Neuronal stem cell (in vitro differentiated cells): ENCODE results near the gene SUCLG2.
A peak's percentile ranks its signal among the peaks of the same experiment; 100 is the strongest.

Source experiments
- DNase-seq: peaks from one replicate; pipeline ENCODE4 v3.0.0-alpha.2; 2013; ENCODE audit warnings: low spot score
- H2AFZ ChIP-seq: one replicate; pipeline ENCODE4 v1.6.1; 2013; ENCODE audit warnings: mild to moderate bottlenecking, low read length, inconsistent platforms
- H2AK5ac ChIP-seq: 2 replicates; pipeline ENCODE4 v1.6.1; 2013; ENCODE audit warnings: low read depth, mild to moderate bottlenecking, inconsistent platforms, low read length, moderate library complexity, mixed read lengths
- H2BK120ac ChIP-seq: 2 replicates; pipeline ENCODE4 v1.6.1; 2013; ENCODE audit warnings: low read depth, mild to moderate bottlenecking, inconsistent platforms, low read length, moderate library complexity, mixed read lengths
- H2BK12ac ChIP-seq: one replicate; pipeline ENCODE4 v1.6.1; 2013; ENCODE audit warnings: low read length, inconsistent platforms
- H2BK15ac ChIP-seq: 2 replicates; pipeline ENCODE4 v1.6.1; 2013; ENCODE audit warnings: mild to moderate bottlenecking, low read length, inconsistent platforms, mixed read lengths
- H2BK5ac ChIP-seq: one replicate; pipeline ENCODE4 v1.6.1; 2013; ENCODE audit warnings: inconsistent platforms, mild to moderate bottlenecking, low read length, moderate library complexity
- H3K14ac ChIP-seq: one replicate; pipeline ENCODE4 v1.6.1; 2013; ENCODE audit warnings: low read length, inconsistent platforms
- H3K18ac ChIP-seq: 2 replicates; pipeline ENCODE4 v1.6.1; 2013; ENCODE audit warnings: low read length, inconsistent platforms
- H3K23ac ChIP-seq: 2 replicates; pipeline ENCODE4 v1.6.1; 2013; ENCODE audit warnings: low read depth, mild to moderate bottlenecking, mixed read lengths, low read length, inconsistent platforms; ENCODE audit not compliant: poor library complexity
- H3K27ac ChIP-seq: replicated peaks from 3 replicates; pipeline ENCODE4 v1.5.1; 2013; ENCODE audit warnings: low read length, inconsistent platforms
- H3K27me3 ChIP-seq, 3 experiments: 2 replicates each; pipeline ENCODE4 v1.6.1; 2013; ENCODE audit warnings: low read length in 3 of 3, mild to moderate bottlenecking in 2 of 3, inconsistent platforms in 1 of 3, low read depth in 1 of 3, mixed read lengths in 1 of 3, moderate library complexity in 1 of 3; ENCODE audit not compliant: control insufficient read depth in 3 of 3, insufficient read depth in 3 of 3
- H3K36me3 ChIP-seq, 2 donors: replicated peaks in 1 of 2; 2 replicates each; pipeline ENCODE4 v1.6.1; 2013; ENCODE audit warnings: low read length in 2 of 2; ENCODE audit not compliant: control insufficient read depth in 2 of 2, insufficient read depth in 2 of 2
- H3K4ac ChIP-seq: 2 replicates; pipeline ENCODE4 v1.6.1; 2013; ENCODE audit warnings: inconsistent platforms, mild to moderate bottlenecking, low read length, moderate library complexity
- H3K4me1 ChIP-seq, 2 donors: 1 replicate in 1 of 2; 2 replicates in 1 of 2; pipeline ENCODE4 v1.6.1; 2013; ENCODE audit warnings: low read length in 2 of 2, low read depth in 1 of 2; ENCODE audit not compliant: control insufficient read depth in 2 of 2, insufficient read depth in 1 of 2
- H3K4me2 ChIP-seq: one replicate; pipeline ENCODE4 v1.6.1; 2013; ENCODE audit warnings: mild to moderate bottlenecking, low read length, inconsistent platforms; ENCODE audit not compliant: insufficient read depth, poor library complexity, severe bottlenecking
- H3K4me3 ChIP-seq, 2 donors: 2 replicates each; pipeline ENCODE4 v1.5.1; 2013; ENCODE audit warnings: low read length in 2 of 2, mild to moderate bottlenecking in 2 of 2, inconsistent platforms in 1 of 2, moderate library complexity in 1 of 2
- H3K79me1 ChIP-seq: one replicate; pipeline ENCODE4 v1.6.1; 2013; ENCODE audit warnings: low read depth, mild to moderate bottlenecking, inconsistent platforms, low read length, moderate library complexity
- H3K9ac ChIP-seq: one replicate; pipeline ENCODE4 v1.6.1; 2013; ENCODE audit warnings: mild to moderate bottlenecking, low read depth, low read length, inconsistent platforms; ENCODE audit not compliant: poor library complexity
- H3K9me3 ChIP-seq, 2 donors: replicated peaks in 1 of 2; 2 replicates each; pipeline versions ENCODE3 to v1.6.1; 2013; ENCODE audit warnings: low read length in 2 of 2, mild to moderate bottlenecking in 2 of 2, inconsistent platforms in 1 of 2, low read depth in 1 of 2, mixed read lengths in 1 of 2, moderate library complexity in 1 of 2; ENCODE audit not compliant: control insufficient read depth in 2 of 2, insufficient read depth in 1 of 2
- H4K8ac ChIP-seq: one replicate; pipeline ENCODE4 v1.6.1; 2013; ENCODE audit warnings: low read depth, mild to moderate bottlenecking, inconsistent platforms, low read length, moderate library complexity
- H4K91ac ChIP-seq: one replicate; pipeline ENCODE4 v1.6.1; 2013; ENCODE audit warnings: low read length, low read depth, mild to moderate bottlenecking, inconsistent platforms; ENCODE audit not compliant: poor library complexity
- WGBS, 2 donors: extraction: QIAGEN DNeasy Blood & Tissue Kit; methylation state at CpG; one replicate each; pipeline ENCODE4 v1.1.7; 2013; ENCODE audit warnings: missing lambda C conversion rate in 2 of 2, mixed read lengths in 1 of 2; ENCODE audit not compliant: insufficient read length in 2 of 2, insufficient replicate concordance in 1 of 2; ENCODE audit errors: extremely low coverage in 2 of 2; 5-methylcytosine and 5-hydroxymethylcytosine counted together

Gene SUCLG2

GRCh38 chr3:67362686-67363085 lies 291.7 kb downstream of the SUCLG2 start:
- Histone ChIP-seq H3K18ac (no peak overlapping the region), H4K91ac (no peak overlapping the region), H3K4ac (no peak overlapping the region), H3K9ac (no peak overlapping the region), H2BK120ac (no peak overlapping the region), H3K4me2 (no peak overlapping the region), H3K36me3 (no peaks in the 10 kb centered on the region), H2BK5ac (no peak overlapping the region), H2BK12ac (no peak overlapping the region), H2AK5ac (no peak overlapping the region), H3K27ac (no peak overlapping the region), H3K4me1 (no peaks in the 10 kb centered on the region), H3K23ac (no peak overlapping the region), H3K9me3 (no peaks in the 10 kb centered on the region), H2BK15ac (no peak overlapping the region), H3K79me1 (no peaks in the 10 kb centered on the region), H4K8ac (no peak overlapping the region), H3K14ac (no peak overlapping the region), H3K4me3 (no peak overlapping the region), H2AFZ (no peak overlapping the region), H3K27me3 (no peaks in the 10 kb centered on the region)
- no peak for DNase-seq
- WGBS, 2 donors: no CpG with 5 or more reads among the region's 4 CpGs

DNA sequence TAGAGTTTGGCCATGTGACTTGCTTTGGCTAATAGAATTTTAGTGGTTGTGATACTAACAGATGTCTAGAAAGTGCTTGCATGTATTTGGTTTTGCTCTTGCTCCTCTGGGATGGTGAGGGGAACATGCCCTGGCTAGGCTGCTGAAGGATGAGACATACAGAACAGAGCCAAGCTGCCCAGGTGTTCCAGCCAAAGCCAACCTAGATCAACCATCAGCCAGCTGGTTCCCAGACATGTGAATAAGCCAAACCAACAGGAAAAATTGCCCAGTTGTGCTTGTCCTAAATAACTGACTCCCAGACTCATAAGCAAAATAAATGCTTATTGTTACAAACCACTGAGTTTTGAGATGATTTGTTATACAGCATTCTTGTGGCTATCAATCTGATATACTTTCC lies 292.6 kb downstream of the SUCLG2 start:
- no peak overlapping the region for H3K18ac ChIP-seq
- no peak overlapping the region for H2BK15ac ChIP-seq

GRCh38 chr3:67361323-67361722 lies 293.1 kb downstream of the SUCLG2 start:
- Histone ChIP-seq H3K4ac (no peak overlapping the region), H2BK12ac (no peak overlapping the region), H3K27ac (no peak overlapping the region), H4K8ac (no peak overlapping the region), H2BK15ac (no peak overlapping the region), H3K4me3 (no peak overlapping the region), H2BK120ac (no peak overlapping the region), H2AK5ac (no peak overlapping the region), H3K79me1 (no peaks in the 10 kb centered on the region), H3K23ac (no peak overlapping the region), H3K18ac (no peak overlapping the region), H4K91ac (no peak overlapping the region), H3K4me1 (no peaks in the 10 kb centered on the region), H3K4me2 (no peak overlapping the region), H3K9ac (no peak overlapping the region), H3K14ac (no peak overlapping the region), H3K36me3 (no peaks in the 10 kb centered on the region), H2AFZ (no peak overlapping the region), H3K27me3 (no peaks in the 10 kb centered on the region), H3K9me3 (no peaks in the 10 kb centered on the region), H2BK5ac (no peak overlapping the region)
- no peak for DNase-seq
- WGBS, 2 donors: no CpG with 5 or more reads among the region's 5 CpGs

More for the DNA sequence above, 292.6 kb downstream of the SUCLG2 start:
- H2AFZ ChIP-seq: no peak overlapping the region
- no peak overlapping the region for H4K8ac ChIP-seq
- no peaks in the 10 kb centered on the region for H3K4me1 ChIP-seq
- H3K4ac ChIP-seq: no peak overlapping the region
- H3K4me3 ChIP-seq: no peak overlapping the region
- no peaks in the 10 kb centered on the region for H3K9me3 ChIP-seq
- no peaks in the 10 kb centered on the region for H3K36me3 ChIP-seq
- no peak overlapping the region for H2BK120ac ChIP-seq
- no peak overlapping the region for H3K4me2 ChIP-seq
- no peaks in the 10 kb centered on the region for H3K27me3 ChIP-seq
- DNase-seq: no peak
- H3K14ac ChIP-seq: no peak overlapping the region
- no peak overlapping the region for H2BK5ac ChIP-seq
- no peak overlapping the region for H3K9ac ChIP-seq
- H2BK12ac ChIP-seq: no peak overlapping the region
- no peaks in the 10 kb centered on the region for H3K79me1 ChIP-seq
- H3K23ac ChIP-seq: no peak overlapping the region
- H4K91ac ChIP-seq: no peak overlapping the region
- no peak overlapping the region for H3K27ac ChIP-seq
- H2AK5ac ChIP-seq: no peak overlapping the region

DNA sequence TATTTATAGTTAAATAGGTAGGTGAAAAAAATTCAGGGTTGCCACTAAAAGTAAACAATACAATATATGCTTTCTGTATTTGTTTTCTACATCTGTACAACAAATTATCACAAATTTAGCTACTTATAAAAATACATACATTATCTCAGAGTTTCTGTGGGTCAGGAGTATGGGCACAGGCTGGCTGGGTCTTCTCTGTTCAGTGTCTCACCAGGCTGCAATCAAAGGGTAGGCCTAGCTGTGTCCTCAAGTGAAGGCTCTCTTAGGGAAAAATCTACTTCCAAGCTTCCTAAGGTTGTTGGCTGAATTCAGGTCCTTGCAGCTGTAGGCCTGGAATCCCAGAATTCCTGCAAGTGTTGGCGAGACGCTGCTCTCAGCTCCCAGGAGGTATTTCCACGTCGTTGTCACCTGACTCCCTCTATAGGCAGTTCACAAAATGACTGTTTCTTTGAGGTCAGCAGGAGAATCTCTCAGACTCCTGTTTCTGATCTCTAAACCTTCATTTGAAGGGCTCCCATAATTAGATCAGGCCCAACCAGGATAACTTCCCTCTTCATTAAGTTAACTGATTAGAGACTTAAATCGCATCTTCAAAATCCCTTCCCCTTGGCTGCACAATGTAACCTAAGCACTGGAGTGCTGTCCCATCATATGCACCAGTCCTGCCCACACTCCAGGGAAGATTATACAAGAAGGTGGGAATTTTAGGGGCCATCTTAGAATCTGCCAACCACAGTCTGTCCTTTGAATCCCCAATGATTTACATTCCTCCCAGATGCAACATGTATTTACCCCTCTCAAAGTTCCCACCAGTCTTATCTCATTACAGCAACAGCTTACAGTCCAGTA lies 296.6 kb downstream of the SUCLG2 start:
- no peak overlapping the region for H3K18ac ChIP-seq
- H4K91ac ChIP-seq: no peak overlapping the region
- H2BK5ac ChIP-seq: no peak overlapping the region
- no CpG with 5 or more reads among the region's 5 CpGs for WGBS, 2 donors
- no peaks in the 10 kb centered on the region for H3K36me3 ChIP-seq
- H2BK12ac ChIP-seq: no peak overlapping the region
- peak; percentile 37 for DNase-seq
- no peak overlapping the region for H3K14ac ChIP-seq
- no peak overlapping the region for H3K4me3 ChIP-seq
- no peak overlapping the region for H3K4me2 ChIP-seq
- no peak overlapping the region for H3K27ac ChIP-seq
- no peaks in the 10 kb centered on the region for H3K79me1 ChIP-seq
- peak overlapping the region; percentile 74 for H2AFZ ChIP-seq
- H3K9me3 ChIP-seq: no peaks in the 10 kb centered on the region
- no peak overlapping the region for H3K9ac ChIP-seq
- H3K4me1 ChIP-seq: no peaks in the 10 kb centered on the region
- no peaks in the 10 kb centered on the region for H3K27me3 ChIP-seq
- H2BK15ac ChIP-seq: no peak overlapping the region
- H3K4ac ChIP-seq: no peak overlapping the region
- no peak overlapping the region for H4K8ac ChIP-seq
- no peak overlapping the region for H2BK120ac ChIP-seq
- H3K23ac ChIP-seq: no peak overlapping the region
- H2AK5ac ChIP-seq: no peak overlapping the region
